SU-DHL-6 (cell line): ENCODE measurements around the gene VAV3.

Source experiments
- H2AFZ ChIP-seq: fragments of 200-600 bp; sonication (generic); 2 replicates; pipeline ENCODE4 v1.6.1; 2014; ENCODE audit warnings: low read depth, mild to moderate bottlenecking, moderate library complexity, mixed read lengths, antibody characterized with exemption, low read length; ENCODE audit not compliant: severe bottlenecking
- H3F3A ChIP-seq: fragments of 200-600 bp; shearing (Covaris generic); 2 replicates; pipeline ENCODE4 v1.6.0; 2016; ENCODE audit warnings: antibody characterized with exemption, mild to moderate bottlenecking; ENCODE audit not compliant: insufficient read depth
- H3K27ac ChIP-seq: fragments of 200-600 bp; sonication (generic); 2 replicates; pipeline ENCODE4 v1.5.1; 2016; ENCODE audit warnings: low read depth, mild to moderate bottlenecking, low read length, moderate library complexity, mixed read lengths
- H3K27me3 ChIP-seq: fragments of 200-600 bp; sonication (generic), shearing (Covaris generic); 2 replicates; pipeline ENCODE4 v1.6.0; 2014; ENCODE audit warnings: mild to moderate bottlenecking, low read length
- H3K36me3 ChIP-seq: fragments of 200-600 bp; sonication (generic); 2 replicates; pipeline ENCODE4 v1.6.1; 2014; ENCODE audit warnings: mild to moderate bottlenecking, low read length, mixed read lengths
- H3K4me2 ChIP-seq: fragments of 300-600, 200-600 bp; shearing (Covaris generic), sonication (generic); 2 replicates; pipeline ENCODE4 v1.6.0; 2014; ENCODE audit warnings: low read length, low read depth, mild to moderate bottlenecking; ENCODE audit not compliant: poor library complexity, severe bottlenecking
- H3K4me3 ChIP-seq: fragments of 200-600 bp; sonication (generic); 2 replicates; pipeline ENCODE4 v1.5.1; 2014; ENCODE audit warnings: antibody characterized with exemption, low read length, mild to moderate bottlenecking, mixed read lengths; ENCODE audit not compliant: insufficient read depth, poor library complexity, severe bottlenecking
- H3K79me2 ChIP-seq: fragments of 200-600 bp; sonication (generic); 2 replicates; pipeline ENCODE4 v1.6.1; 2014; ENCODE audit warnings: mild to moderate bottlenecking, low read length, moderate library complexity; ENCODE audit not compliant: insufficient read depth
- H3K9ac ChIP-seq: fragments of 200-600 bp; sonication (generic); 2 replicates; pipeline ENCODE4 v1.7.0; 2014; ENCODE audit warnings: mild to moderate bottlenecking, low read length
- H3K9me2 ChIP-seq: fragments of 200-600 bp; sonication (generic); replicated peaks from 2 replicates; pipeline ENCODE4 v1.6.1; 2014; ENCODE audit warnings: low read length; ENCODE audit not compliant: insufficient read depth
- H3K9me3 ChIP-seq: fragments of 200-600 bp; sonication (generic); 2 replicates; pipeline ENCODE4 v1.6.1; 2014; ENCODE audit warnings: low read length, mixed read lengths; ENCODE audit not compliant: insufficient read depth
- H4K20me1 ChIP-seq: fragments of 200-600 bp; sonication (generic); 2 replicates; pipeline ENCODE4 v1.6.1; 2014; ENCODE audit warnings: low read depth, mild to moderate bottlenecking, antibody characterized with exemption, low read length, moderate library complexity, mixed read lengths
- EZH2phosphoT487 ChIP-seq: fragments of 200-600 bp; sonication (generic), shearing (Covaris generic); conservative IDR thresholded peaks from 2 replicates; pipeline ENCODE4 v1.6.1; 2018; ENCODE audit warnings: mild to moderate bottlenecking, antibody characterized with exemption, low read length, moderate library complexity, mixed read lengths
- TF ChIP-seq, protein P1 (sequence below): fragments of 200-600 bp; sonication (generic); IDR thresholded peaks from one replicate; pipeline ENCODE4 v1.5.1; 2017; ENCODE audit warnings: antibody characterized with exemption, mild to moderate bottlenecking, low read length, moderate library complexity; ENCODE audit not compliant: insufficient read depth, poor library complexity, severe bottlenecking

VAV3 gene

DNA sequence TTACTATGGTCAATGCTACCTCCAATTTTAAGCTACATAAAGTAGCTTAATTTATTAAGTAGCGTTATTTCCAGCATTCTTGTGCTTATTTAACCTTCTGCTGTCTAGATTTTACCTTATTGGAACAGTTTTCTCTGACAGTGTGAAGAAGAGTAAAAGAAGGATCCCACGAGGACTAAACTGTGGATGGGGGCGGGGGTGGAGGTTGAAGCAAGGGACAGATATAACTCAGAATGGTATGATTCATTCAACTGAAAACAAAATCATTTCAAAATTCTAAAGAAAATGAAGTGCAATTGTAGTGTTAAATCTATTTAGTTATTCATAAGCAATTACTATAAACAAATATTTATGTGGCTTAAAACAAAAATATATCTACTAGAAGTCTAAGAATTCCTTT is 11.5 kb upstream of the VAV3 start:
- Histone ChIP-seq H2AFZ (no peak overlapping the region), H3K9me2 (no peaks in the 10 kb centered on the region), H3K36me3 (no peaks in the 10 kb centered on the region), H4K20me1 (no peaks in the 10 kb centered on the region), H3K27ac (no peak overlapping the region), H3K9ac (no peak overlapping the region), H3K27me3 (no peaks in the 10 kb centered on the region), H3F3A (no peaks in the 10 kb centered on the region), H3K4me3 (no peak overlapping the region), H3K79me2 (no peaks in the 10 kb centered on the region), H3K9me3 (no peaks in the 10 kb centered on the region), H3K4me2 (no peak overlapping the region)
- TF ChIP-seq, protein P1, sequence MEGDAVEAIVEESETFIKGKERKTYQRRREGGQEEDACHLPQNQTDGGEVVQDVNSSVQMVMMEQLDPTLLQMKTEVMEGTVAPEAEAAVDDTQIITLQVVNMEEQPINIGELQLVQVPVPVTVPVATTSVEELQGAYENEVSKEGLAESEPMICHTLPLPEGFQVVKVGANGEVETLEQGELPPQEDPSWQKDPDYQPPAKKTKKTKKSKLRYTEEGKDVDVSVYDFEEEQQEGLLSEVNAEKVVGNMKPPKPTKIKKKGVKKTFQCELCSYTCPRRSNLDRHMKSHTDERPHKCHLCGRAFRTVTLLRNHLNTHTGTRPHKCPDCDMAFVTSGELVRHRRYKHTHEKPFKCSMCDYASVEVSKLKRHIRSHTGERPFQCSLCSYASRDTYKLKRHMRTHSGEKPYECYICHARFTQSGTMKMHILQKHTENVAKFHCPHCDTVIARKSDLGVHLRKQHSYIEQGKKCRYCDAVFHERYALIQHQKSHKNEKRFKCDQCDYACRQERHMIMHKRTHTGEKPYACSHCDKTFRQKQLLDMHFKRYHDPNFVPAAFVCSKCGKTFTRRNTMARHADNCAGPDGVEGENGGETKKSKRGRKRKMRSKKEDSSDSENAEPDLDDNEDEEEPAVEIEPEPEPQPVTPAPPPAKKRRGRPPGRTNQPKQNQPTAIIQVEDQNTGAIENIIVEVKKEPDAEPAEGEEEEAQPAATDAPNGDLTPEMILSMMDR = no peak
- TF ChIP-seq EZH2phosphoT487 = no peak

- Histone ChIP-seq H2AFZ (no peak overlapping the region), H3K9me2 (no peaks in the 10 kb centered on the region), H3K9ac (no peak overlapping the region), H3K27me3 (no peaks in the 10 kb centered on the region), H3K27ac (no peak overlapping the region), H3K79me2 (no peaks in the 10 kb centered on the region), H3F3A (no peaks in the 10 kb centered on the region), H3K4me3 (no peak overlapping the region), H4K20me1 (no peaks in the 10 kb centered on the region), H3K4me2 (no peak overlapping the region), H3K36me3 (no peaks in the 10 kb centered on the region), H3K9me3 (no peaks in the 10 kb centered on the region)
- TF ChIP-seq, protein P1 = no peak
- TF ChIP-seq EZH2phosphoT487 = no peak
Observed at GRCh38 chr1:107975851-107976250, 10.9 kb upstream of the VAV3 start.

GRCh38 chr1:107974090-107974489 is 9.1 kb upstream of the VAV3 start:
- H3K4me3 ChIP-seq = no peak overlapping the region
- no peaks in the 10 kb centered on the region for H4K20me1 ChIP-seq
- H3K9me2 ChIP-seq = no peaks in the 10 kb centered on the region
- H3K79me2 ChIP-seq = no peaks in the 10 kb centered on the region
- no peak overlapping the region for H3K9ac ChIP-seq
- no peaks in the 10 kb centered on the region for H3K9me3 ChIP-seq
- TF ChIP-seq, protein P1 = no peak
- no peak for TF ChIP-seq EZH2phosphoT487
- no peak overlapping the region for H2AFZ ChIP-seq
- no peaks in the 10 kb centered on the region for H3K36me3 ChIP-seq
- no peaks in the 10 kb centered on the region for H3K27me3 ChIP-seq
- no peak overlapping the region for H3K27ac ChIP-seq
- H3K4me2 ChIP-seq = no peak overlapping the region
- H3F3A ChIP-seq = no peaks in the 10 kb centered on the region
